GM19099 (cell line): ENCODE results near the gene BRPF1.

ENCODE experiments used
- POLR2A ChIP-seq: IDR thresholded peaks from 3 replicates; pipeline ENCODE4 v1.6.1; 2011; ENCODE audit warnings: low read depth; ENCODE audit not compliant: insufficient read length; ENCODE audit errors: extremely low read depth

The BRPF1 gene

GRCh38 chr3:9716801-9717555 is 14.6 kb upstream of the BRPF1 start:
- no peak for TF ChIP-seq POLR2A

GRCh38 chr3:9717563-9717962 is 14.0 kb upstream of the BRPF1 start:
- no peak for TF ChIP-seq POLR2A

- no peak for TF ChIP-seq POLR2A
These were observed 13.4 kb upstream of the BRPF1 start for GRCh38 chr3:9718118-9718517.

GRCh38 chr3:9721015-9721699 is 10.4 kb upstream of the BRPF1 start:
- no peak for TF ChIP-seq POLR2A

GRCh38 chr3:9721700-9722060 is 9.9 kb upstream of the BRPF1 start:
- TF ChIP-seq POLR2A = no peak

- TF ChIP-seq POLR2A = no peak
These were observed 5.6 kb upstream of the BRPF1 start for GRCh38 chr3:9725775-9726515.

- TF ChIP-seq POLR2A = no peak
These were observed 4.4 kb upstream of the BRPF1 start for GRCh38 chr3:9727041-9727595.

GRCh38 chr3:9727743-9728142 is 3.8 kb upstream of the BRPF1 start:
- TF ChIP-seq POLR2A = no peak

GRCh38 chr3:9729419-9729818 is 2.1 kb upstream of the BRPF1 start:
- no peak for TF ChIP-seq POLR2A

GRCh38 chr3:9730657-9731205 is 804 bp upstream of the BRPF1 start:
- TF ChIP-seq POLR2A = no peak

- no peak for TF ChIP-seq POLR2A
These were observed 675 bp downstream of the BRPF1 start for GRCh38 chr3:9732080-9732739.

GRCh38 chr3:9732740-9733115 is 1.2 kb downstream of the BRPF1 start:
- TF ChIP-seq POLR2A = no peak

- TF ChIP-seq POLR2A = no peak
These were observed 5.3 kb downstream of the BRPF1 start for GRCh38 chr3:9736831-9737230.

GRCh38 chr3:9739181-9739580 is 7.6 kb downstream of the BRPF1 start:
- TF ChIP-seq POLR2A = no peak

GRCh38 chr3:9742560-9742959 is 11.0 kb downstream of the BRPF1 start:
- no peak for TF ChIP-seq POLR2A
